Right cardiac atrium (tissue), 5 donors: ENCODE measurements around the gene NHEJ1. TPM values are rescaled to one million over a fixed set of nuclear protein-coding genes. Genes with fewer than 3 reads are reported as not detected.

ENCODE experiments used
- ATAC-seq, 2 donors: fragments of 200-7000 bp; cut with Tn5 transposase; one replicate each; pipeline versions ENCODE4 v1.8.0 to v1.9.1; 2020; ENCODE audit warnings: moderate library complexity in 2 of 2, mild to moderate bottlenecking in 1 of 2
- DNase-seq, 3 donors: peaks; one replicate each; pipeline ENCODE4 v3.0.0-alpha.2; 2020
- H3K27ac ChIP-seq: one replicate; pipeline ENCODE4 v1.5.1; 2013; ENCODE audit warnings: mild to moderate bottlenecking, low read length, control low read depth, moderate library complexity
- H3K27me3 ChIP-seq: one replicate; pipeline ENCODE4 v1.6.1; 2013; ENCODE audit not compliant: control insufficient read depth, insufficient read depth
- H3K4me1 ChIP-seq: one replicate; pipeline ENCODE4 v1.6.1; 2013; ENCODE audit warnings: low read length; ENCODE audit not compliant: control insufficient read depth, insufficient read depth
- H3K4me3 ChIP-seq: one replicate; pipeline ENCODE4 v1.5.1; 2013; ENCODE audit warnings: low read length, control low read depth
- H3K9me3 ChIP-seq: one replicate; pipeline ENCODE4 v1.6.1; 2013; ENCODE audit warnings: low read length; ENCODE audit not compliant: control insufficient read depth
- WGBS: extraction: QIAGEN DNeasy Blood & Tissue Kit; methylation state at CpG from one replicate; pipeline ENCODE4 v1.1.7; 2013; 5-methylcytosine and 5-hydroxymethylcytosine counted together
- intact Hi-C, 4 donors: fragments of 100-400 bp; cut with DNase I; formaldehyde crosslinking; loops; one replicate each; pipeline versions ENCODE4 v1.11.0 to v1.14.0; 2022 to 2023
- polyA plus RNA-seq: library from polyadenylated mRNA; stranded (reverse); fragments of 200-250 nt; gene quantifications from one replicate; pipeline ENCODE4 v1.2.3, GENCODE V29; 2013
- total RNA-seq, 4 donors: library from RNA; stranded (reverse); fragmentation: NEBNext Ultra II Directional; extraction: Animal tissue kit (Norgen Biotek cat#: 25700); gene quantifications; one replicate each; pipeline ENCODE4 v1.2.1, GENCODE V29; 2021
- donor health status: healthy with polysubstance abuse.
- donor health status: DM: no; HTN: yes; CAD: no.
- donor health status: DM: no; HTN: no; CAD: no.
- donor health status: DM: no; HTN: yes; CAD: no; lungs with severe emphysema.
- donor health status: DM: yes; HTN: yes; CAD: no.

NHEJ1 gene
- total and polyA plus RNA-seq, 5 donors: 5.4 to 9.4 (median 9.1) TPM

DNA sequence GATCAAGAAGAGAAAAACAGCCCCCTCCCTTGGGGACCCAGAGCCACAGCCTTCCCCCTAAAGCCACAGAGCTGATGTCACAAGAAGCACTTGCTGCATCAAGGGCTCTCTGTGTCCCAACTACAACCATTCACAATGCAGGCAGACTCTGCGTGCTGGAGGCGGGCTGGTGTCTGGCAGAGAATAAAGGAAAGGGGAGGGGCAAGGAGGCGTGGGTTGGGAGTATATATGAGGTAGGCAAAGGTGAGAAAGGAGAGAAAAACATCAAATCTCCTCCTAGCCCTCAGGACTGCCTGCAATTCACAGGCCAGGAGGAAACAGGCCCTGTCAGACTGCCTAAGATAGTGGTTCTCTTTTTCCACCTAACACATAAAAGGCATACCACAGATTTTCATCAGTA lies 51.1 kb downstream of the NHEJ1 start:
- no peaks in the 10 kb centered on the region for H3K27me3 ChIP-seq
- DNase-seq: peak in 1 of 3 donors; percentile 44
- H3K4me1 ChIP-seq: peaks cover 9% of the 10 kb centered on the region
- intact Hi-C loops: no loop called here
- 68% methylated on average over 3 of the region's 3 CpGs for WGBS
- no peaks in the 10 kb centered on the region for H3K9me3 ChIP-seq
- ATAC-seq: peak; percentile 29 to 32
- H3K4me3 ChIP-seq: no peak overlapping the region
- H3K27ac ChIP-seq: no peak overlapping the region

DNA sequence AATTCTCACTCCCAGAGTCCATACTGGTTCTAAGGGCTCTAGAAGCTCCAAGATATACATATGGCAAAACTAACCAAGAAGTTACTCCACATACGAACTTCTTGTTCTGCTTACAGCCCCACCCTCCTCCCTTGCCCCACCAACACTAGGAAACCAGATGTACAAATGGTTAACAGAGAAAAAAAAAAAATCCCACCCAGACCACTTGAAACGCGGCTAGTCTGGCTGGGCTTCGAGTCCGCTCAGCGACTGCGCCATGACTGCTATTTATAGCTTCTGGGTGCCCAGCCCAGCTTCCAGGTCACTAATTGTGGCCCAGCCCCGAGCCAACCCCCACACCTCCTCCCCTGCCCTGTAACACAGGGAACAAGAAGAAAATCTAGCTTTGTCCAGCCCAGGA lies 52.9 kb downstream of the NHEJ1 start:
- Histone ChIP-seq H3K4me1 (peaks cover 9% of the 10 kb centered on the region), H3K27ac (no peak overlapping the region), H3K27me3 (no peaks in the 10 kb centered on the region), H3K9me3 (no peaks in the 10 kb centered on the region), H3K4me3 (no peak overlapping the region)
- WGBS: 28% methylated on average over 8 of the region's 8 CpGs
- DNase-seq: peak in 2 of 3 donors; percentile 46 to 53
- intact Hi-C loops: no loop called here
- peak in 1 of 2 donors; percentile 58 for ATAC-seq

DNA sequence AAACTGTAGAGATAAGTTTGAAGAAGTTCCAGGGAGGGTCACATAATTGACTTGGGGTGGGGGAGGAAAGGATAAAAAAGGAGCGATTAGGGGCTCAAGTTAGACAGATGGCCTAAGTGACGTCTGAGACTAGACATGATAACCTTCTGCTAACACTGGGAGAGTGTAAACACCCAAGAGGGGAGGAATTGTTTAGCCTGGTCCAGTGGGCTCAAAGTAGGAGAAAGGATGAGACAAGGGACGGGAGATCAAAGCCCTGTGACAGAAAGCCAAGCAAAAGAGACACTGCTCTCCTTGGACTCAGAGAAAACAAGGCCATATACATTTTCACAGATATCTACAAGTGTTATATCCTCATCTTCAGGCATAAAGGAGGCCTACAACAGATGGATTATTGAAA lies 54.4 kb downstream of the NHEJ1 start:
- intact Hi-C loops: no loop called here
- no peaks in the 10 kb centered on the region for H3K9me3 ChIP-seq
- H3K4me1 ChIP-seq: peaks cover 9% of the 10 kb centered on the region
- ATAC-seq (no peak), DNase-seq (no peak)
- H3K27me3 ChIP-seq: no peaks in the 10 kb centered on the region
- H3K4me3 ChIP-seq: no peak overlapping the region
- no peak overlapping the region for H3K27ac ChIP-seq
- 78% methylated on average over 3 of the region's 3 CpGs for WGBS

DNA sequence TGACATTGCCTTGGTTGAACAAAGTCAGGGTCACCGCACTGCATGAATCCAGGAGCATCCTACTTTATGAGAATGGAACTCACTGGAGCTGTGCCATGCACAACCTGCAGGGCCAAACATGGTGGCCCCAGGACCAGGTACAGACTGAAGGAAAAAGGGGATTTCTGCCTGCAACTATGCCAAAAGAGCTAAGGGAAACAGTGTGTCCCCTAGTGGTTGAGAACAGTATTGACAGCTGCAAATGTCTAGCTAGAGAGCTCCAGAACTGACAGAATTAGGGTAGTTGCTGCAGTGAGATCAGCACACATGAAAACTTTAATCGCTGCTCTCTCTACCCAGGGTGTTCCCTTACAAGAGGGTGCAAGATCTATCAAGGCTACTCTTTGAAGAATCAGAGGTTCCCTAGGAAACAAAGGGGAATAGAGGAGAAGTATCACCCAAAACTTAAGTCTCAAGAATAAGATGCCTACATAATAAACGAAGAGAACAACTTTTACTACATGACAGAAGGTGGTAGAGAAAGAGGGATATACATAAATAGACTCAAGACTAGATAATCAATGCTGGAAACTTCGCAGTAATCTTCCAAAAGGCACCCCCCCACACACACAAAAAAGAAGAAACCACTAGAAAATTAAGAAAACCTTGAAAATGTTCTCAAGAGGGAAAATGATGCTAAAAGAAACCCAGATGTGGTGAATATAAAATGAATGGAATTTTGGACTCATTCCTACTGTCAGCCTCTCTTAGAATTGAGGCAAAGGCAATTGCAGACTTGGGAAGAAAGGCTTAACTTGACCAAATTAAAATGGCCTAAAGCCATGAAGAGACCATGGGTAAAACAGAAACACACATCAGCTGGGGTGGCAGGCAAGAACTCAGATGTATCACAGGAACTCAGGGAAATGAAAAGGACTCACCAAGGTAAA lies 56.2 kb downstream of the NHEJ1 start:
- ATAC-seq (no peak), DNase-seq (no peak)
- peaks cover 6% of the 10 kb centered on the region for H3K4me1 ChIP-seq
- H3K9me3 ChIP-seq: no peaks in the 10 kb centered on the region
- 75% methylated on average over 4 of the region's 4 CpGs for WGBS
- intact Hi-C loops: no loop called here
- H3K4me3 ChIP-seq: no peak overlapping the region
- no peak overlapping the region for H3K27ac ChIP-seq
- H3K27me3 ChIP-seq: no peaks in the 10 kb centered on the region

DNA sequence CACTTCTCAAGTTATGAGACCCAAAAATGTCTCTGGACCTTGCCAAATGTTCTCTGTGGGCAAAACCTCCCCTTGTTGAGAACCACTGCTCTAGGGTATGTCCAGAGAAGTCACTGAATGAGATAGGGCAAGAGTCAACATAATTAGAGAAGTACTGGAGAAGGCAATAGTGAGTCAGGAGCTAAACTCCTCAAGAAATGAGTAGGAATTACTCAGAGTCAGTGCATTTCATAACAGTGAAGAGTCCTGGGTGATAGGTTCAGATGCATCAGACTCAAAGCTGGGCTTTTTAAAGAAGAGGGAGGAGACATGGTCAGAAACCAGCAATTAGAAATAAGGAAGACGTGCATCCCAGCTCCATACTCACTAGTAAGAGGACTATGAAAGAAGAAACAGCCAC lies 61.3 kb downstream of the NHEJ1 start:
- Histone ChIP-seq H3K27ac (no peak overlapping the region), H3K4me1 (no peaks in the 10 kb centered on the region), H3K27me3 (no peaks in the 10 kb centered on the region), H3K9me3 (no peaks in the 10 kb centered on the region), H3K4me3 (no peak overlapping the region)
- intact Hi-C loops: no loop called here
- WGBS: 88% methylated on average over 1 of the region's 1 CpG
- ATAC-seq: no peak
- no peak for DNase-seq

DNA sequence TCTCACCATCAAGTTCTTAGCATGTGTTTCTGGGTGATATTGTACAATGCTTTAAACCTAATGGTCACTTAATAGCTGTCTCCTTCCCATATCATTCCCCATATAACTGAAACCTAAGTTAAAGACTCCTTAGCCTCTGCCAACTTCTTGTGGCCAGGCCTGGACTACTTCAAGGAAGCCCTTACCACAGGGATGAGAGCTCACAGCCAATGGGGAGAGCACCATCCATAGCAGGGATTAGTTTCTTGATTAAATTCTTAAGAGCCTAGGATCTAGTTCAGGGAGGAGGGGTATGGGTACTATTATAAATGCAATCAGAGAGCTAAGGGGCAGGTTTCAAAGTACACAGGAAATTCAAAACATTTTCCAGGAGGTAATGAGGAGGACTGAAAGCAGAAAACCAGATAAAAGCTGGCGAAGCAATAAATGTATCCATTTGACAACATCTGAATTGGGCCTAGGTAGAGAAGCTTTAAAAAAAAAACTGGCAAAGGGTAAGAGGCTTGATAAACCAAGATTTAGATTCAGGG lies 65.1 kb downstream of the NHEJ1 start:
- no peak for DNase-seq
- H3K4me3 ChIP-seq: no peak overlapping the region
- no peaks in the 10 kb centered on the region for H3K4me1 ChIP-seq
- 93% methylated on average over 1 of the region's 1 CpG for WGBS
- H3K9me3 ChIP-seq: no peaks in the 10 kb centered on the region
- H3K27me3 ChIP-seq: no peaks in the 10 kb centered on the region
- no peak for ATAC-seq
- intact Hi-C loops: no loop called here
- no peak overlapping the region for H3K27ac ChIP-seq

DNA sequence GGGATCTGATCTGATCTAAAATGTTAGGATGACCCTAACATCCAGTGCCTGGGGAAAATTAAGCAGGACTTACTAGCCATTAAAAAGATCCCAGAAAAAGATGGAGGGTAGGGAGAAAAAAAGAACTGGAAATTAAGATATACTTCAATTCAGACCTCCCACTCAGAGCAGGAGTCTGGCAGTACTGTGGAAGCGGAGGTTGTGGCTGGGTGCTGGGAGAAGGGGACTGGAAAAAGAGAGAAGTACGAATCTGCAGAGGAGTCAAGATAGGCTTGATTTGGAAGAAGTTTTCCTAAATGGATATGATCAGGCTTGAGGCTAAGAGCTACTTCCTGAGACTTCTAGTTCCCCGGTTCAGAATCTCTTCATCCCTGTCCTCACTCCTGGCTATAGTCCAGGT lies 66.4 kb downstream of the NHEJ1 start:
- no peak for DNase-seq
- ATAC-seq: no peak
- Histone ChIP-seq H3K27ac (no peak overlapping the region), H3K4me1 (no peaks in the 10 kb centered on the region), H3K27me3 (no peaks in the 10 kb centered on the region), H3K4me3 (no peak overlapping the region), H3K9me3 (no peaks in the 10 kb centered on the region)
- intact Hi-C loops: no loop called here
- WGBS: 68% methylated on average over 3 of the region's 3 CpGs

DNA sequence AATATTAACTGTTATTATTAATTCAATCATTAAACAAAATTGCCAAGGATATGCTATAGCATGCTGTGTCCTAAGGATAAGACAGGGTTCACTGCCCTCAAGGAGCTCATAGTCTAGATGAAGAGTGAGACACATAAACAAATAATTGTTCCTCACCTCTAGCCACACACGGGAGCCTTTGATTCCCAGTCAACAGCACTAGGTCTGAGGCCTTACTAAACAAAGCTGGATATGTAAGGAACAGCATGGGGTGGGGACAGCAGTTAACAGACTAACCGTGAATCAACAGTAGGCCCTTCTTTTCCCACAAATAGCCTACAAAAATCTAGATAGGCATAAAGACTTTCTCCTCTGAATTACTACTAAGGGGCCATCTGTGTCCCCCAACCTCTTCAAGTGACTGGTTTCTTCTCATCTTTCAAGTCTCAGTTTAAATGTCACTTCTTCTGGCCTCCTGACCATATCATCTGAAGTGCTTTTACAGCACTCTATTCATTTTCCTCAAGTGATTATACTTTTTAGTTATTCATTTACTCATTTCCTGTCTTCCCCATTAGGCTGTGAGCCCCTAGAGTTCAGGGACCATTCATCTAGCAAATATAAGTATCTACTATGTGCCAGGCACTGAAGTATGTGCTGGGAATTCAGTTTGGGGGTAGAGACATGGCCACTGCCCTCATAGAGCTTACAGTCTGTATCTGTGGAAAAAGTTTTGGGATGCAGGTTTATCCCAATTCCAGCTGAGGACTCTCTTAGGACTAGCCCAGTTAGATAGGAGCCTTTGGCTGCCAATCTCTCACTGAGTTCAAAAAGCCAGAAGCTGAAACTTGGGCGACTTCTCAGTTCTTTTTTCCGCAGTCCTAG lies 69.9 kb downstream of the NHEJ1 start:
- ATAC-seq: no peak
- intact Hi-C loops: no loop called here
- DNase-seq: no peak
- Histone ChIP-seq H3K27me3 (no peaks in the 10 kb centered on the region), H3K4me3 (no peak overlapping the region), H3K9me3 (no peaks in the 10 kb centered on the region), H3K27ac (no peak overlapping the region), H3K4me1 (no peaks in the 10 kb centered on the region)
- 78% methylated on average over 4 of the region's 4 CpGs for WGBS

DNA sequence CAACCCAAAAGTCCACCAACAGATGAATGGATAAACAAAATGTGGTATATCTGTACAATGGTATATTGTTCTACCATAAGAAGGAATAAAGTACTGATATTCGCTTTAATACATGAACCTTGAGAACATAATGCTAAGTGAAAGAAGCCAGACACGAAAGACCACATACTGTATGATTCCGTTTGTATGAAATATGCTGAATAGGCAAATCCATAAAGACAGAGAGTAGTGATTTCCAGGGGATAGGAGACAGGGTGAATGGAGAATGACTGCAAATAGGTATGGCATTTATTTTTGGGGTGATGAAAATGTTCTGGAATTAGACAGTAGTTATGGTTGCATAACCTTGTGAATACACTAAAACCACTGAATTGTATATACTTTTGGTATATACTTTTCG lies 71.3 kb downstream of the NHEJ1 start:
- WGBS: 97% methylated on average over 4 of the region's 4 CpGs
- intact Hi-C loops: no loop called here
- H3K27me3 ChIP-seq: no peaks in the 10 kb centered on the region
- DNase-seq: no peak
- ATAC-seq: no peak
- no peak overlapping the region for H3K27ac ChIP-seq
- H3K9me3 ChIP-seq: no peaks in the 10 kb centered on the region
- H3K4me3 ChIP-seq: no peak overlapping the region
- H3K4me1 ChIP-seq: no peaks in the 10 kb centered on the region

DNA sequence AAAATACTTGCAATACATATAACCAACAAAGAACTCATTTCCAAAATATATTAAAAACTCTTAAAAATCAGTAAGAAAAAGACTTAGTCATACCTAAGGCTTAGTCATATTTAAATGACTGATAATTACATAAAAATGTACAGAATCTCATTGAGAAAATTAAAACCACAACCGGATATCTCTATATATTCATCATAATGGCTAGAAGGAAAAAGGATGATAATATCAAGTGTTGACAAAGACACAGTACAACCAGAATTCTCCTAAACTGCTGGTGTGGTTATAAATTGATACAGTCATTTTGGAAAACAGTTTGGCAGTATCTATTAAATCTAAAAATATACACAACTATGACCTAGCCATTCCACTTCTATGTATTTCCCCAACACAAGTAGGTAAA lies 72.8 kb downstream of the NHEJ1 start:
- Histone ChIP-seq H3K27me3 (no peaks in the 10 kb centered on the region), H3K9me3 (no peaks in the 10 kb centered on the region), H3K27ac (no peak overlapping the region), H3K4me3 (no peak overlapping the region), H3K4me1 (no peaks in the 10 kb centered on the region)
- intact Hi-C loops: no loop called here
- ATAC-seq: no peak
- DNase-seq: no peak
- 99% methylated on average over 1 of the region's 1 CpG for WGBS

DNA sequence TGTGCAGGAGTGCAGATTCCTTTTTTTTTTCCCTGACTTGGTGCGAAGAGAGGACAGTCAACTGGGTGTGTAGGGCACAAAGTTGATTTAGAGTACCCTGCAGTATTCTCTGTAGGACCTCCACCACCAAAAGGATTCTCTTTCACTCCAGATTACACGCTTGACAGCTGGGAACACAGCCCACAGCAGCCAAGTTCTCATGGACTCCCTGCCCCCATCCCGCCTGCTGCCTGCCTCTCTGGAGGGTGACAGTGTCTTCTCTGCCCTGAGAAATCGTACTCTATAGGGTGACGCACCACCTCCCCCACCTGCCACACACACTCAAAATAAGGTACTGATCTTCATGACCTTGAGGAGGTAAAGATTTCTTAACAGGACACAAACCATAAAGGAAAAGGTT lies 73.3 kb downstream of the NHEJ1 start:
- H3K4me1 ChIP-seq: peaks cover 2% of the 10 kb centered on the region
- no peaks in the 10 kb centered on the region for H3K9me3 ChIP-seq
- WGBS: 74% methylated on average over 5 of the region's 5 CpGs
- DNase-seq: no peak
- H3K27me3 ChIP-seq: no peaks in the 10 kb centered on the region
- no peak for ATAC-seq
- no peak overlapping the region for H3K4me3 ChIP-seq
- no peak overlapping the region for H3K27ac ChIP-seq
- intact Hi-C loops: no loop called here
